ENCODE results near the gene RAD18.

Gene RAD18

DNA sequence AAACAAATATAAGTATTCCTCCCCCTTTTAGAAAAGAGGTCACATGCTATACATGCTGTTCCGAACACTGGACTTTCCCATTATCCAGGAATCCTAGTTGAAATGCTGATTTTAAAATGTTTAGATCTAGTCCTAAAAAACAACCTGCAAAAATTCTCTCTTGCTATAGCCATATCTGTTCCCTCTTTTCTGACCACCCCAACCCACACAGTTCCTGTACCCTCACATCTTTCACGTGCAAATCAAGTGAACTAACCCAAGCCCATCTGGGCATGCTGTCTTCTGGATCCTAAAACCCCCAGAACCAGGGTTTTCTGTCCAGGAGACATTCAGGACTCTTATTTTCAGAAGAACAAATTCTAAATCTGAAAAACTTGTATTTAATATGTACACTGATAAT lies 67.4 kb downstream of the RAD18 start:
- DNase-seq (ENCODE audit: low spot score) = no peak

DNA sequence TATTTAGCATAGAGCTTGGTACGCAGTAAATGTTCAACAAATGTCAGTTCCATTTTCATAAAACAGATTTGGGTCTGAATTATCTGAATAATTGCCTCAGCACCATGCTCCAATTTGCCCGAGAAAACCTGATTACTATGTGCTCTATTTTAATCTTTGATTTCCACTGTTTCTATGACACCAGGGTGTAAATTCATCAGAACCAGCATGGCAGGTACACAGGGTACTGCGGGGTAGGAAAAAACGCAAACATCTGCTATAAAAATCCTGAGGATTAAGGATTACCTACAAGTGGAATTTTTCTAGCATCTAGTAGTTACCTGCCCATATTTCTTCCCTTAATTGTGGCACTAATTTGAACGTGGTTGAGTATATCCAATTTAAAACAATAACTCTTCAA lies 70.3 kb downstream of the RAD18 start:
- DNase-seq (ENCODE audit: low spot score) = no peak

DNA sequence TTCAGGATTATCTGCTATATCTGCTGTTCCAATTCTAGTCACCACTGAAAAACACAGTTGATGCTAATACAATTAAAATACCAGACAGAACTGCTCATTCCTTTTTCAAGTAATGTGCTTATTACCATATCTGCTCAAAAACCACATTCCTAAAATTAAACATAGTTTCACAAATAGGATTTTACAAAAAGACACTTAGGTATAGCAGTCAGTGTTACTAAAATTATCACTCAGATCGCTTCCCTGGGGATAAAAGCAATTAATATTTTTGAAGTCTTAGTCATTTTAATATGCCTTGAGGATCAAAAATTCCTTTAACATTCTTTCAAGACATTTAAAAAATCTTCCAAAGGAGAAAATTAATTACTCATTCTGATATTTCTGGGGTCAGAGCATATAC lies 71.5 kb downstream of the RAD18 start:
- DNase-seq (ENCODE audit: low spot score) = no peak

DNA sequence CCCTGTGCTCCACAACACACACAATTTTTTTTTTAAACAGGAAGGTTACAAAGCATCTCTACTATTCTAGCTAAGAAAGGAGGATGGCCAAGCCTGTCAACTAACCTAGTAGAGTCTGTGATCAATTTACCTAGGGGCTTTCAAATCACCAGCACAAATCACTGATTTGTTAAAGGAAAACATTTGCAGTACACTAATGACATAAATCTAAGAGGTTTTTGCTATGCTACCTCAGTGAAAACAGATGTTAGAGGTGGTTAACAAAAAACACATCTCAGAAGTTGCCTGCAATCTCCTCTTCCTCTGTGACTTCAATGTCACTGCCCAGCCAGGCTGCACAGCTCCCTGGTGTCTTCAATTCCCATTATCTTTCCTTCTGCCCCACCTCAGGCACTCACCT lies 72.0 kb downstream of the RAD18 start:
- DNase-seq (ENCODE audit: low spot score) = no peak

DNA sequence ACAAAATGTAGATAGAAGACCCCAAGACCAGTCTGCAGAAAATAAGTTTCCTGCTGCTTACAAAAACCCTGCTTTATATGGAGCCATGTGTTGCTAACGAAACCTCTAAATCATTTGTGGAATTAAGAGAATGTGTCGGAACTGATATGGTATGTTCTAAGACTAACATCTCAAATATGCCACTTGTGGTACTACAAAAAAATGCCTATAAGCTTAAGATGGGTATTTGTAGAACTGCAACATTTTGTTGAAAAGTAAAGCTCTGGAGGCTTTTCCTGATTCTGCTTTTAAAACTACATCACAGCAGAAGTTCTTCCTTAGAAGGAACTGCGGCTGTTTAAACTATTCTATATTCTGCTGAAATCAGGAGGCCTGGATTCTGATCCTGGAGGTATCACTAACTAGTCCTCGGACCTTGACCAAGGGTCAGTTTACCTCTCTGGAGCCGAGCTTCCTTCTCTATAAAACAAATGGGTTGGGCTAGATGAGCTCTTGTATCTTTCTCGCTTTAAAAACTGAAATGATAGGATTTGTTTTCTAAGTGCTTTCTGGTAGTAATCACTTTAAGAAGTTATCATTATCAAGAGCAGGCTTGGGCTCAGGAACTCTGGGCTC lies 74.9 kb downstream of the RAD18 start:
- DNase-seq (ENCODE audit: low spot score) = no peak

DNA sequence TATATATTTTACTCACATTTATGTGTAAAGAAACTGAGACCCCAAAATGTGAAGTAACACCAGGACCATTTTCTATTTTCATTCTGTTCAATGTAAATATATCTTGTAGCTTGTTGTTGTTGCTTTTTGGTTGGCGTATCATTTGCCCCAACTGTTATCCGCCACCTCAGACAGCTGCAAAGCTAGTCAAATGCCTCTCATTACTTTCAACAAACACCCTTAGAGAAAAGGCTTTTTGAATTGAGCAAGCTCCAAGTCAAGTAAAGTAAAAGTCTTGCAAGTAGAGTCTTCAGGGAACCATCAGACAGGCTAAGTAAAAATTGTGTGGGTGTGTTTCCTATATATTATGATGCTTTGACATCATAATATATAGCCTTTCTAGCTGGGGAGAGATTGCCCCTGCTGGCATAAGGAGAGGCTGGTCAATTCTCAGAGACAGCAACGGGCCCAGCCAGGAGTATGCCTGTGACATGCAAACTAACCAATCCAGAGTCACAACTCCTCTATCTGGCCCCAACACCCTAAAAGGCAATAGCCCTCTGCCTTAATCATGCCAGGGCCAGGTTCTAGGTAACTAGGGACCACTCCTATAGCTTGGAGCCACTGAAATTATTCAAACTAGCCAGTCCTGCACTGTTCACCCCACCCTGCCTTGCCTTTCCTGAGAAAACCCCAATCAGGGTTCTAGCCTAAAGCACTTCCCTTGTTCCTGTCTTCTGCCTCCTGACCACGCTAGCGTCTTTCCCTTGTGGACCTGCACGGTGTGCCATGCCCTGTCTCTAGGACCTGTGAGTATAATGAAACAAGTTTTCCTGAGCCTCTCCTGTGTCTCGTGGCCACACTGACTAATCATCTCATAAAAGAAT lies 75.6 kb downstream of the RAD18 start:
- no peak for DNase-seq (ENCODE audit: low spot score)

DNA sequence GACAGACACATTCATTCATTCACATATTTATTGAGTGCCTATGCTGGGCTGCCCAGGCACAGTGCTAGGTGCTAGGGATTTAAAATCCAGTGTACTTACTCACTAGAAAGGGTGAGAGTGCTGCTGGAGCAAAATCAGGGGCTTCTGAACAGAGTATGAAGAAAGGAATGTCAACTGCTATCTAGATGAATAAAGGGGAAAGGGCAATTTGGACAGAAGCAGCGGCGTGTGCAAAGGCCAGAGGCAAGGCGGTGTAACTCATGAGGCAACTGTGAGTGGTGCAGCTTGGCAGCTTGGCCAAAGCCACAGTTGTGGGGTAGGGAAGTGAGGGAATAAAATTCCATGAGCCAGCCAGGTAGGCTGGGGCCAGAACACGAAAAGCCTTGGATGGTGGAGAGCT lies 76.7 kb downstream of the RAD18 start:
- no peak for DNase-seq (ENCODE audit: low spot score)

DNA sequence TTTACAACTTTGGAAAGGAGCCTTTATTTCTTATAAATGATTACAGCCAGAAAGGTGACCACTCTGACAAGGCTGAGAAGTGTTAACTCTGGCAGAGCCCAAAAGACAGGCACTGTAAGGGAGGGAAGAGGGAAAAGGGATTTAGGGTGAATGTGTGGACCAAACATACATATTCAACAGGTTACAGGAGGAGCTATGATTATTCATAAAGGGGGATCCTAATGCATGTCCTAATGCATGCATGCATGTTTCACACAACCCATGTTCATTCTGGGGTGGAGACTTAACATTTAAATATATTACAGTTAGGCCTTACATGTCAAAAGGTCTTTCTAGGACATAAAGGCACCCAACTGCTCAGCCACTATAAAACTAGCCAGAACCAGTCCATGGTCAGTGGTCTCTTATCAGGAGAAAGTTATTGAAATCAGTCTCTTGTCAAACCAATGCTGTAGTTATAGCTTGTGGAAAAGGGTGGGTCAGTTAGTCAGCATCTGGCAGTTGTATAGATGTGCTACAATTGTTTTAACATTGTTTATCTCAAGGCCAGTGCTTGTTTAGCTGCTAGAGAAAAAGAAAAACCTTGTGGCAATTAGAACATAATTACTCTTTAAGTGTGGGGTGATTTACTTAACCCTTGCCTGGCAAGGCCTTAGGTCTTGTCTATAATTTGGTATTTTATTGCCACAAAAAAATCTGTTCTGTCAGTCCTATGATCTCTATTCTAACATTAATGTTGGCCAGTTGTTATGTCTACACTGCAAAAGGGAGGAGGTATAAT lies 77.5 kb downstream of the RAD18 start:
- DNase-seq (ENCODE audit: low spot score) = no peak

DNA sequence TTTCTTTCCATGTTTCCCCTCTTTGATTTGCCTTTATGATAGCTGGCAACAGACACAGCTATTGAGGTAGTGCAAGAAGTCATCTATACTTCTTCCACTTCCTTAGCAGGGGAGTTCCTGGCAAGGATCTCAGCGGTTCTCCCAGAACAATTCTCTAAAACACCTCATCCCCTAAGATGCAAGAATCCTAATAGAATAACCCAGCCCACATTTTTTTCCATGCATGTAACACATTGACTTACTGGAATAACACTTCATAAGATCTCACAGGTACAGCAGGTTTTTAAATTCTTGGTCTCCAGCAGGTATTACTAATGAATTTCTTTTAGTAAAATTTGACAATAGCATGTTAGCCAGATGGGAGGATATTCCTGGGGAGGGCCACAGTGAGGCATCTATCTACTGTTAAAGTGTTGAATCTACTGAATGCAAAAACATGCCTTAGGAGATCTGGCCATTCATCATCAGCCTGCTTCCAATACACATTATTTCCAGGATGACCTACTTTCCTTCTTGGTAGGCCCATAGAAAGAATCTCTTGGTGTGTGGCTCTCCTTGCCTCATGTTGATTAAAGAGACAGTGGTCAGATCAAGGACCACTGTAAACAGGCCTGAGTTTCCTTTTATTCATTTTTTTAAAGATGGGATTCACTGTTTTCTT lies 78.5 kb downstream of the RAD18 start:
- no peak for DNase-seq (ENCODE audit: low spot score)

DNA sequence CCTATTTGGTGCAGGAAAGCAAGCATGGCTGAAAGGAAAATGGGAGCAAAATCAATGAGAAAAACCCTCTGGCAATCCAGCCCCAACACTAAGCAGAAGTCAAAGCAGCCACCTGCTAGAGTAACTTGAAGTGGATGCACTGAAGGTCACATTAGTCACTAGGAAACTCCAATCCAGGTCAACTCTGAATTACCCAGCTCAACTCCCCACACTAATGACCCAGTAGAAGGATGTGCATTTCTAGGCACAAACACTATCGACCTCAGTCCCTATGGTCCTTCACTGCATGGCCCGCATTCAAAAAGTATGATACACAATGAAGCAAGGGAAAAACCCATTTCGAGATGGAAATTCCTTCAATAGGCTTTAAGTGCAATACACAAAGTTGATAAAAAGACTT lies 80.6 kb downstream of the RAD18 start:
- DNase-seq (ENCODE audit: low spot score) = no peak

DNA sequence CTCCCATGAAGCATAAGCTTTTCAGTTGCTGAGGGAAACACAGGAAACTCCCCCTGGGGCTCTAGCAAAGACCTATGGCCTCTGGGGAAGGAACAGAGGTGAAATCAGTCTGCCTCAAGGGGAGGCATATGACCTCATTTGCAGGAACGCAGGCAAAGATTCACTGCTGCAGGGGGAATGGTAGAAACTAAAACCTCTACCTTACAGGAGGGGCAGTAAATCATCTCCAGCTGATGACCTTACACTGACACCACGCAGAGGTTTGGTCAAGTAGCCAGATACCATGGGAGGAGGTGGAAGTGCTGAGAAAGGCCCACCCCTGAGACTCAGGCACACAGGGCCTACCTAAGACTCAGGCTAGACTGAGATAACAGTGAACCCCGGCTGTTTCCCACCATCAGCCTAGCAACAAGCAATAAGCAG lies 81.1 kb downstream of the RAD18 start:
- DNase-seq (ENCODE audit: low spot score) = no peak

DNA sequence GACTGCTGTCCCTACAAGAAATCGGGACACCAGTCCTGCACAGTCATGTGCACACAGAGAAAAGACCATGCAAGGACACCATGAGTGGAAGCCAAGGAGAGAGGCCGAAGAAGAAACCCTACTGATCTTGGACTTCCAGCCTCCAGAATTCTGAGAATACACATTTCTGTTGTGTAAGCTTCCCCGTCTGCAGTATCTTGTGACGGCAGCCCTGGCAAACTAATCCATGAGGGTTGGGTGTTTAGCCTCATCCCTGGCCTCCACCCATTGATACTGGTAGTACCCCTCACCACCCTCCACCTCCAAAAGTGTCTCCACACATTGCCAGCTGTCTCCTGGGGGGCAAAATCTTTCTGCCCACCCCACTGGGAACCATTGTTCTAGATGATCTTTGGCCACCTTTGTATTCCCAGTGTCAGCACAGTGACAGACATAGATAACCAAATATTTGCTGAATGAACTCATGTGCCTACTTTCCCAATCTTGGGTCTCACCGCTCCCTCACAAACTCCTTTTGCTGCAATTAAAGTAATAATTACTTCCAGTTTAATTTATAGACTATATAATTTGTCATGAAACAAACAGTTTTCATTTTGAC lies 83.8 kb downstream of the RAD18 start:
- DNase-seq (ENCODE audit: low spot score) = no peak

DNA sequence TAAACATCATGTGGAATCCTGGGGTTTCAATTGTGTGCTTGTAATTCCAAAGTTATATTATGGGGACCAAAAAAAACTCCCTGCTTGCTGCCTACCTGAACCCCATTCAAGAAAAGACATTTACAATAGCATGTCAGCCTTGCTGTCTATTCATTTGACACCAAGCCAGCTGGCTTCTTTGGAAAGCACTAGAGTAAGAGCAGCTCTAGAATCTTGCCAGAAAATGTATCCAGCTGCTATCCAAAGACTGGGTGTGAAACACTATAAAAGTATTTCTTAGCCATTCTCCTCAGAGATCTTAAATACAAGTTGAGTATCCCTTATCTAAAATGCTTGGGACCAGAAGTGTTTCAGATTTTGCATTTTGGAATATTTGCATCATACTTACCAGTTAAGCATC lies 87.4 kb downstream of the RAD18 start:
- no peak for DNase-seq (ENCODE audit: low spot score)

DNA sequence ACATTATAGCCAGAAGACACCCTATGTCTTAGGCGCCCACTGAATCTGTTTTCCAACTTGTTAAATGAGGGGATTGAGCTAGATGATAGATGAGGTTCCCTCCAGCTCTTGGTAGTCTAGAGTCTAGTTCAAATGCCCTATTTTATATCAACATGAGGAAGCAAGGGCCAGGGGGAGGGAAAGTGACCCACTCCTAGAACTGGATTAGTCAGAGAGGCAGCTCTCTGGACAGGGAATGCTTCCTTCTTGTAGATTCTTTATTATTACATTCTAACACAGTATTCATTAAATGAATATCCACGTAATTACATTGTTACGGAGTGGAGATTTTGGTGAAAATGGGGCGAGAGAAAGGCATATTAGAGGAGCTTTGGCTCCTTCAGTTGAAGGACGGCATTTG lies 89.5 kb downstream of the RAD18 start:
- no peak for DNase-seq (ENCODE audit: low spot score)

DNA sequence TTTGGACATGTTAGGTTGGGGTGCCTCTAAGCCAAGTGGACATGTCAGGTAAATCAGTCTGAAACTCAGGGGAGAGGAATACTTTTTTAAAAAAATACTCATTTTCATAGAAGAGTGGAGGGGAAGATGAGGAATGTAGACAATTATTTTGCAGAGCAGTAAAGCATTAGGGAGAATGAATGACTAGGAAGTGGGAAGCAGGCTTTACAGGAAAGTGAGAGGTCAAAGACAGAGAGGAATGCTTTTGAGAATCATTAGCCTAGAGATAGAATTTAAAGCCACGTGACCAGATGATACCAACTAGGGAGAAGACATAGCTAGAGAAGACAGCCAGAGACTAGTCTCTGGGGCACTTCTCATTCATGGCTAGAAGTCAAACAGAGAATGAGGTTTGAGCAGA lies 91.0 kb downstream of the RAD18 start:
- no peak for DNase-seq (ENCODE audit: low spot score)

DNA sequence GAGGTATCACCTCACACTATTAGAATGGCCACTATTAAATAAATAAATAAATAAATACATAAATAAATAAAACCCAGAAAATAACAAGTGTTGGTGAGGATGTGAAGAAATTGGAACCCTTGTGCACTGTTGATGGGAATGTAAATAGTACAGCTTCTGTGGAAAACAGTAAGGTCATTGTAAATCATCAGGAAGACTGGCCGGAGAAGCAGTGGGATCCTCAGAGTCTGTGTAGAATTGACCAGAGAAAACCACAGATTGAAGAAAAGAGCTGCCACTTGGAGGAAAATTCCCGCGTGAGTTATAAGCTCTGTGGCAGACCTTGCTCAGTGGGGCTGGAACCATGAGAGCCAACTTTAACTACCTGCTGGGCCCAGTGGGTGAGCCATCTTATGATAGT lies 92.0 kb downstream of the RAD18 start:
- no peak for DNase-seq (ENCODE audit: low spot score)

DNA sequence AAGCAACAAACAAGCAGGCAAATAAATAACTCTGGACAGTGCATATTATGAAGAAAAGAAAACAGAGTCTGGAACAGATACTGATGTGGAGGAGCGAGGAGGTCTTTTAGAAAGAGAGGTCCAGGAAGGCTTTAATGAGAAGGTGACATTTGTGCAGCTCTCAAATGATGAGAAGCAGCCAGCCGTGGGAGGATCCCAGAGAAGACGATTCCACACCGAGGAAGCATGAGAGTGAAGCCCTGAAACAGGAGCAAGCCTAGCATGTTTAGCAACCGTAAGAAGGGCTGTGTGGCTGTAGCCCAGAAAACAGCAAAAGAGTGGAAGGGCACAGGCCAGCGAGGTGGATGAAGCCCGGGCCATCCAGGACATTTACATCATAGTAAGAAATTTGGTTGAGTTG lies 93.1 kb downstream of the RAD18 start:
- DNase-seq (ENCODE audit: low spot score) = no peak

DNA sequence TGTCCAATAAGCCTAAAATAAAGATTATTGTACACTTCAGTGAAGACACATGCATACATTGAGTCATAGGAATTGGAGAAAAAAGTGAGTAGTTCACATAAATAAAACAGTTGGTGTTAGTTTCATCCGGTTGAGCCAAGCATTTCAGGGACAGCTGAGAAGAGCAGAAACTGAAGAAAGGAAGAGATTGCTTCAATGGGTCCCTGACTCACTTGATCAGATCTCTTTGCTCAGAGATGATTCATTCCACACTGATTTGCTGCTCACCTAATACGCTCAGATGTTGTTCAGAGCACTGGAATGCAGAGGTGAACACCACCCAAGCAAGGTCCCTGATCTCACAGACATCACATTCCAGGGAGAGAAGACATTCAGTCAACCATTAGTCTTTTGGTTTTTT lies 93.7 kb downstream of the RAD18 start:
- DNase-seq (ENCODE audit: low spot score) = no peak

DNA sequence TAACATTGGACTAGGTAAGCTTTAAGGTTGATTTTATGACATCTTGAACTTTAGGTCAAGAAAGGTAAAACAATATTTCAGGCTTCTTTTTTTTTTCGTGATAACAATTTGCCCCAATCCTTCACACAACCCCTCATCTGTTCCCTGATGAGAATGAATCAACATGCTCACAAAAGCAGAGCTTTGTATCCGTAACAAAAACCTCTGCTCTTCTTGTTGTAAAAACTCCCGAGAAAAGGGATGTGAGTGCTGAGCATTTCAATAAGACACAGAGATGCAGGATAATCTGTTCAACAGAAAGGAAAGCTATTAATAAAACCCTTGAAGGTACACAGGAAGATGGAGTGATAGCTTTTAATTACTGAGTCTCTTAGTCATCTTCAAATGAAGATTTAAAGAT lies 94.3 kb downstream of the RAD18 start:
- DNase-seq (ENCODE audit: low spot score) = no peak

DNA sequence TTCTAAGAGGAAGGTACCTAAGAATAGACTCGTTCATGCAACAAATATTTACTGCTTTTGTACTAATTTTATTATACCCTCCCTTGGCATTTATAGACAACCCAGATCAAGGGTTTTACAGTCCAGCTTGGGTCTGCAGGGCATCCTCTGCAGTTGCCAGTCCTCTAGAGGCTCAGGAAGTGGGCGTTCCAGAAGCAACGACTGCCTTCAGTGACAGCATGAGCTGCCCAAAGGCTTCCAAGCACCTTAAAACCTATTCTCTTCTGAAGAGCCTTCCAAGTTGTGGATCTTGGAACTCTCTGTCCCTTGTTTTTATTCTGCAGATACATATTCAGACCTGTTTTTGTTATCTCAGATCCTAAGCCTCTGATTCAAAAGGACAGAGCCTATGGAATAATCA lies 95.6 kb downstream of the RAD18 start:
- DNase-seq (ENCODE audit: low spot score) = no peak

DNA sequence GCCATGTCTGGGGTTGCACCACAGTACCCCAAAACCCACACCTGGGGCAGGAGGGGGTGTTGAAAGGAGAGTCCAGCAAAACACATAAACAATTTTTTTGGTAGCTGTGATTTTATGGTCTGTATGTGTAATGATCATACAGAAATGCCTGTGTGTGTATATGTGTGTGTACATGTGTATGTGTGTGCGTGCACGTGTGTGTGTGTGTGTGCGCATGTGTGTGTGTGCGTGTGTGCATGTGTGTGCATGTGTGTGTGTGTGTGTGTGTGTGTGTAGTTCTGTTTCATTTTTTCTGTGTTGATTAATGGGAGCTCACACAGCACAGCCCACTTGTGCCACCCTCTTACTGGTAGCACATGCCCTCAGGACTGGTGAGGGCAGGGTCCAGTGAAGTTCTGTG lies 97.6 kb downstream of the RAD18 start:
- DNase-seq (ENCODE audit: low spot score) = no peak
